ENCODE measurements around the gene SCARB2. TPM values are rescaled to one million over a fixed set of nuclear protein-coding genes. Genes with fewer than 3 reads are reported as not detected.

The SCARB2 gene
- total and polyA plus RNA-seq, 2 of the 4 experiments (the other 2 are of a cell fraction): 69.2 to 102 TPM

GRCh38 chr4:76141241-76141640 is 72.4 kb downstream of the SCARB2 start:
- ChIA-PET POLR2A (ENCODE audit: unreplicated experiment) (no interaction called here), CTCF (no interaction called here)
- Histone ChIP-seq H4K20me1 (ENCODE audit: insufficient read depth, low read length) (peaks cover 8% of the 10 kb centered on the region; the same call in 1 of the 2 replicates), H3K9me3 (ENCODE audit: control insufficient read depth, insufficient read depth, low read length) (no peaks in the 10 kb centered on the region), H3K27ac (ENCODE audit: insufficient read depth, low read length) (no peak overlapping the region), H3K9me1 (ENCODE audit: insufficient read depth, low read length) (no peaks in the 10 kb centered on the region; the same call in none of the 2 replicates), H3K4ac (ENCODE audit: low read depth, low read length) (no peak overlapping the region), H2AFZ (replicated peaks; ENCODE audit: low read length, poor library complexity) (no peak overlapping the region), H2BK120ac (ENCODE audit: low read depth, low read length) (no peak overlapping the region), H4K91ac (ENCODE audit: insufficient read depth, low read depth, low read length) (no peak overlapping the region), H3K56ac (ENCODE audit: extremely low read depth, insufficient read depth, low read length) (no peak overlapping the region), H3K23ac (ENCODE audit: low read depth, low read length) (no peak overlapping the region), H3K36me3 (ENCODE audit: control insufficient read depth, insufficient read depth, low read length) (peaks cover 12% of the 10 kb centered on the region), H4K5ac (ENCODE audit: low read depth, low read length) (no peak overlapping the region), H3K4me3 (ENCODE audit: insufficient read depth, low read depth, low read length) (no peak overlapping the region), H2AK9ac (replicated peaks; ENCODE audit: low read depth, low read length, poor library complexity) (no peak overlapping the region), H3K18ac (ENCODE audit: low read depth, low read length) (no peak overlapping the region), H3K9ac (ENCODE audit: low read depth, low read length) (no peak overlapping the region), H2BK15ac (ENCODE audit: low read depth, low read length) (no peak overlapping the region), H3K27me3 (ENCODE audit: control insufficient read depth, insufficient read depth, low read length) (no peaks in the 10 kb centered on the region), H2BK20ac (ENCODE audit: low read depth, low read length) (no peak overlapping the region), H3K4me2 (ENCODE audit: low read depth, low read length) (no peak overlapping the region), H2AK5ac (ENCODE audit: low read depth, low read length) (no peak overlapping the region), H4K8ac (ENCODE audit: low read depth in 2 of 2, low read length in 2 of 2) (no peak overlapping the region), H2BK5ac (ENCODE audit: low read depth, low read length, poor library complexity, severe bottlenecking) (no peak overlapping the region), H3K14ac (replicated peaks; ENCODE audit: low read depth, low read length) (no peak overlapping the region), H3K79me1 (ENCODE audit: low read depth in 1 of 2, low read length in 2 of 2) (peaks cover 21 to 56% of the 10 kb centered on the region in 2 experiments), H3K4me1 (ENCODE audit: control insufficient read depth, insufficient read depth, low read length) (no peaks in the 10 kb centered on the region)
- dilution Hi-C loops (cut with HindIII; ENCODE audit: low sequenced_read_pairs, unreplicated experiment): no loop called here
- no CpG with 5 or more reads among the region's 3 CpGs for WGBS, 2 experiments (ENCODE audit: extremely low coverage in 2 of 2, insufficient read length in 1 of 2)
- TF ChIP-seq CTCF (conservative IDR thresholded peaks at IDR 0.05; ENCODE audit: low read depth, low read length) (no peak), RAD21 (IDR thresholded peaks at IDR 0.05; ENCODE audit: low read length) (no peak), RCOR1 (IDR thresholded peaks at IDR 0.05; ENCODE audit: insufficient replicate concordance, low read length) (no peak), ELK1 (IDR thresholded peaks at IDR 0.05; ENCODE audit: borderline replicate concordance, low read depth, low read length) (no peak), FOS (IDR thresholded peaks at IDR 0.05; ENCODE audit: low read depth, low read length) (no peak), MAZ (IDR thresholded peaks at IDR 0.05; ENCODE audit: borderline replicate concordance, low read depth, low read length) (no peak), POLR2A (IDR thresholded peaks at IDR 0.05; ENCODE audit: low read depth, low read length) (no peak), CHD1 (IDR thresholded peaks at IDR 0.05; ENCODE audit: low read depth, low read length) (no peak), CEBPB (IDR thresholded peaks at IDR 0.05; ENCODE audit: low read depth, low read length) (no peak), MXI1 (IDR thresholded peaks at IDR 0.05; ENCODE audit: borderline replicate concordance, low read depth, low read length) (no peak), SMC3 (IDR thresholded peaks at IDR 0.05; ENCODE audit: low read depth, low read length) (no peak), MAFK (IDR thresholded peaks at IDR 0.05; ENCODE audit: low read depth, low read length) (no peak), USF2 (IDR thresholded peaks at IDR 0.05; ENCODE audit: low read depth, low read length) (no peak), RFX5 (IDR thresholded peaks at IDR 0.05; ENCODE audit: low read depth, low read length) (no peak), BHLHE40 (IDR thresholded peaks at IDR 0.05; ENCODE audit: low read depth, low read length) (no peak), NFE2L2 (IDR thresholded peaks at IDR 0.05; ENCODE audit: low read depth, low read length) (no peak)
- intact Hi-C loops (cut with micrococcal nuclease): no loop called here
- no TSS peak for BruUV-seq (replicated peaks)
- no peak for ATAC-seq (ENCODE audit: low read depth)
- DNase-seq: no peak
- in situ Hi-C loops (cut with MboI; ENCODE audit: low sequenced_read_pairs): no loop called here
